ENCODE data around the gene UAP1. TPM values are rescaled to one million over a fixed set of nuclear protein-coding genes. Genes with fewer than 3 reads are reported as not detected.

The UAP1 gene
- polyA plus RNA-seq, 1 donor from 2014 or later = 40.1 TPM

DNA sequence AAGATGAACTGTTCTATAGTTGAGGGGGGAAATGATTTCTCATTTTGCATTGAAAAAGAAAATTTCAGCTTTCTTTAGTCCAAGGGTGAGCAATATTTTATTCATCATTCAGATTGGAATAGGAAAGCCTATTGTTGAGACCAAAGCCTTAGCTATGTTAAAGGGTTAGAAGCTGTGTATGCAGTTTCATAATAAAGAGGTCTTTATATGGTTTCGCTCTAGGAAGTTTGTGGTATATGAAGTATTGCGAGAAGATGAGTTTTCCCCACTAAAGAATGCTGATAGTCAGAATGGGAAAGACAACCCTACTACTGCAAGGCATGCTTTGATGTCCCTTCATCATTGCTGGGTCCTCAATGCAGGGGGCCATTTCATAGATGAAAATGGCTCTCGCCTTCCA is 28.6 kb downstream of the UAP1 start:
- Histone ChIP-seq H4K20me1 (ENCODE audit: insufficient read depth) (no peaks in the 10 kb centered on the region), H3F3A (ENCODE audit: insufficient read depth, low read length, poor library complexity, severe bottlenecking) (no peaks in the 10 kb centered on the region), H3K4me2 (ENCODE audit: low read length) (no peak overlapping the region), H3K9ac (ENCODE audit: low read length) (no peak overlapping the region), H2AFZ (ENCODE audit: low read depth, low read length) (no peak overlapping the region), H3K9me3 (ENCODE audit: low read length) (no peaks in the 10 kb centered on the region), H3K4me3 (ENCODE audit: low read length) (no peak overlapping the region), H3K9me2 (ENCODE audit: insufficient read depth, low read length) (no peaks in the 10 kb centered on the region), H3K27ac (ENCODE audit: low read length) (no peak overlapping the region), H3K36me3 (ENCODE audit: insufficient read depth, low read length) (peaks cover 7% of the 10 kb centered on the region), H3K79me2 (replicated peaks; ENCODE audit: insufficient read depth, low read length) (no peaks in the 10 kb centered on the region), H3K27me3 (ENCODE audit: insufficient read depth, low read depth, low read length) (no peaks in the 10 kb centered on the region)
- no peak for TF ChIP-seq SMC3 (conservative IDR thresholded peaks at IDR 0.05; ENCODE audit: poor library complexity)
- TF ChIP-seq, protein P1, sequence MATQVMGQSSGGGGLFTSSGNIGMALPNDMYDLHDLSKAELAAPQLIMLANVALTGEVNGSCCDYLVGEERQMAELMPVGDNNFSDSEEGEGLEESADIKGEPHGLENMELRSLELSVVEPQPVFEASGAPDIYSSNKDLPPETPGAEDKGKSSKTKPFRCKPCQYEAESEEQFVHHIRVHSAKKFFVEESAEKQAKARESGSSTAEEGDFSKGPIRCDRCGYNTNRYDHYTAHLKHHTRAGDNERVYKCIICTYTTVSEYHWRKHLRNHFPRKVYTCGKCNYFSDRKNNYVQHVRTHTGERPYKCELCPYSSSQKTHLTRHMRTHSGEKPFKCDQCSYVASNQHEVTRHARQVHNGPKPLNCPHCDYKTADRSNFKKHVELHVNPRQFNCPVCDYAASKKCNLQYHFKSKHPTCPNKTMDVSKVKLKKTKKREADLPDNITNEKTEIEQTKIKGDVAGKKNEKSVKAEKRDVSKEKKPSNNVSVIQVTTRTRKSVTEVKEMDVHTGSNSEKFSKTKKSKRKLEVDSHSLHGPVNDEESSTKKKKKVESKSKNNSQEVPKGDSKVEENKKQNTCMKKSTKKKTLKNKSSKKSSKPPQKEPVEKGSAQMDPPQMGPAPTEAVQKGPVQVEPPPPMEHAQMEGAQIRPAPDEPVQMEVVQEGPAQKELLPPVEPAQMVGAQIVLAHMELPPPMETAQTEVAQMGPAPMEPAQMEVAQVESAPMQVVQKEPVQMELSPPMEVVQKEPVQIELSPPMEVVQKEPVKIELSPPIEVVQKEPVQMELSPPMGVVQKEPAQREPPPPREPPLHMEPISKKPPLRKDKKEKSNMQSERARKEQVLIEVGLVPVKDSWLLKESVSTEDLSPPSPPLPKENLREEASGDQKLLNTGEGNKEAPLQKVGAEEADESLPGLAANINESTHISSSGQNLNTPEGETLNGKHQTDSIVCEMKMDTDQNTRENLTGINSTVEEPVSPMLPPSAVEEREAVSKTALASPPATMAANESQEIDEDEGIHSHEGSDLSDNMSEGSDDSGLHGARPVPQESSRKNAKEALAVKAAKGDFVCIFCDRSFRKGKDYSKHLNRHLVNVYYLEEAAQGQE (IDR thresholded peaks at IDR 0.05; ENCODE audit: borderline replicate concordance) = no peak
- no peak for TF ChIP-seq CTCF (IDR thresholded peaks at IDR 0.05; ENCODE audit: poor library complexity, severe bottlenecking)
- no peak for TF ChIP-seq TAF1 (IDR thresholded peaks at IDR 0.05; ENCODE audit: low read depth)
- no peak for TF ChIP-seq RAD21 (conservative IDR thresholded peaks at IDR 0.05)
- TF ChIP-seq POLR2AphosphoS5 (IDR thresholded peaks at IDR 0.05) = no peak

GRCh38 chr1:162590686-162591085 is 29.2 kb downstream of the UAP1 start:
- Histone ChIP-seq H3K4me2 (ENCODE audit: low read length) (no peak overlapping the region), H3K36me3 (ENCODE audit: insufficient read depth, low read length) (peaks cover 7% of the 10 kb centered on the region), H3K9me3 (ENCODE audit: low read length) (no peaks in the 10 kb centered on the region)

More at GRCh38 chr1:162590686-162591085, 29.2 kb downstream of the UAP1 start:
- H2AFZ ChIP-seq (ENCODE audit: low read depth, low read length) = no peak overlapping the region
- no peaks in the 10 kb centered on the region for H3K27me3 ChIP-seq (ENCODE audit: insufficient read depth, low read depth, low read length)
- H3K9me2 ChIP-seq (ENCODE audit: insufficient read depth, low read length) = no peaks in the 10 kb centered on the region
- TF ChIP-seq EZH2 (IDR thresholded peaks at IDR 0.05; ENCODE audit: borderline replicate concordance, insufficient read depth, low read length, poor library complexity, severe bottlenecking) = no peak
- no peak for TF ChIP-seq EP300 (conservative IDR thresholded peaks at IDR 0.05; ENCODE audit: poor library complexity, severe bottlenecking)
- TF ChIP-seq MXI1 (conservative IDR thresholded peaks at IDR 0.05; ENCODE audit: poor library complexity, severe bottlenecking) = no peak
- TF ChIP-seq SMC3 (conservative IDR thresholded peaks at IDR 0.05; ENCODE audit: poor library complexity) = no peak
- TF ChIP-seq, protein P1 (IDR thresholded peaks at IDR 0.05; ENCODE audit: borderline replicate concordance) = no peak
- TF ChIP-seq RAD21 (conservative IDR thresholded peaks at IDR 0.05) = no peak
- TF ChIP-seq POLR2AphosphoS5 (IDR thresholded peaks at IDR 0.05) = no peak
- TF ChIP-seq CTCF (IDR thresholded peaks at IDR 0.05; ENCODE audit: poor library complexity, severe bottlenecking) = no peak
- no peak for TF ChIP-seq TAF1 (IDR thresholded peaks at IDR 0.05; ENCODE audit: low read depth)
- H3K27ac ChIP-seq (ENCODE audit: low read length) = no peak overlapping the region
- H4K20me1 ChIP-seq (ENCODE audit: insufficient read depth) = no peaks in the 10 kb centered on the region
- H3K4me3 ChIP-seq (ENCODE audit: low read length) = no peak overlapping the region
- H3K79me2 ChIP-seq (replicated peaks; ENCODE audit: insufficient read depth, low read length) = no peaks in the 10 kb centered on the region
- no peak overlapping the region for H3K9ac ChIP-seq (ENCODE audit: low read length)
- no peaks in the 10 kb centered on the region for H3F3A ChIP-seq (ENCODE audit: insufficient read depth, low read length, poor library complexity, severe bottlenecking)
